ENCODE results near the gene DHX40. TPM values are rescaled to one million over a fixed set of nuclear protein-coding genes. Genes with fewer than 3 reads are reported as not detected.

The DHX40 gene
- total and polyA plus RNA-seq, 2 of the 13 experiments (the other 11 are each of a cell fraction or from before 2014, with no cell fraction given) = 22.2 to 37.0 TPM

GRCh38 chr17:59565171-59565958 is at the start of gene DHX40 (continued):
- TF ChIP-seq, protein P1, sequence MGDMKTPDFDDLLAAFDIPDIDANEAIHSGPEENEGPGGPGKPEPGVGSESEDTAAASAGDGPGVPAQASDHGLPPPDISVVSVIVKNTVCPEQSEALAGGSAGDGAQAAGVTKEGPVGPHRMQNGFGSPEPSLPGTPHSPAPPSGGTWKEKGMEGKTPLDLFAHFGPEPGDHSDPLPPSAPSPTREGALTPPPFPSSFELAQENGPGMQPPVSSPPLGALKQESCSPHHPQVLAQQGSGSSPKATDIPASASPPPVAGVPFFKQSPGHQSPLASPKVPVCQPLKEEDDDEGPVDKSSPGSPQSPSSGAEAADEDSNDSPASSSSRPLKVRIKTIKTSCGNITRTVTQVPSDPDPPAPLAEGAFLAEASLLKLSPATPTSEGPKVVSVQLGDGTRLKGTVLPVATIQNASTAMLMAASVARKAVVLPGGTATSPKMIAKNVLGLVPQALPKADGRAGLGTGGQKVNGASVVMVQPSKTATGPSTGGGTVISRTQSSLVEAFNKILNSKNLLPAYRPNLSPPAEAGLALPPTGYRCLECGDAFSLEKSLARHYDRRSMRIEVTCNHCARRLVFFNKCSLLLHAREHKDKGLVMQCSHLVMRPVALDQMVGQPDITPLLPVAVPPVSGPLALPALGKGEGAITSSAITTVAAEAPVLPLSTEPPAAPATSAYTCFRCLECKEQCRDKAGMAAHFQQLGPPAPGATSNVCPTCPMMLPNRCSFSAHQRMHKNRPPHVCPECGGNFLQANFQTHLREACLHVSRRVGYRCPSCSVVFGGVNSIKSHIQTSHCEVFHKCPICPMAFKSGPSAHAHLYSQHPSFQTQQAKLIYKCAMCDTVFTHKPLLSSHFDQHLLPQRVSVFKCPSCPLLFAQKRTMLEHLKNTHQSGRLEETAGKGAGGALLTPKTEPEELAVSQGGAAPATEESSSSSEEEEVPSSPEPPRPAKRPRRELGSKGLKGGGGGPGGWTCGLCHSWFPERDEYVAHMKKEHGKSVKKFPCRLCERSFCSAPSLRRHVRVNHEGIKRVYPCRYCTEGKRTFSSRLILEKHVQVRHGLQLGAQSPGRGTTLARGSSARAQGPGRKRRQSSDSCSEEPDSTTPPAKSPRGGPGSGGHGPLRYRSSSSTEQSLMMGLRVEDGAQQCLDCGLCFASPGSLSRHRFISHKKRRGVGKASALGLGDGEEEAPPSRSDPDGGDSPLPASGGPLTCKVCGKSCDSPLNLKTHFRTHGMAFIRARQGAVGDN (CRISPR knock-in tag; IDR thresholded peaks at IDR 0.05) = peak; percentile 100
- TF ChIP-seq, protein P2, sequence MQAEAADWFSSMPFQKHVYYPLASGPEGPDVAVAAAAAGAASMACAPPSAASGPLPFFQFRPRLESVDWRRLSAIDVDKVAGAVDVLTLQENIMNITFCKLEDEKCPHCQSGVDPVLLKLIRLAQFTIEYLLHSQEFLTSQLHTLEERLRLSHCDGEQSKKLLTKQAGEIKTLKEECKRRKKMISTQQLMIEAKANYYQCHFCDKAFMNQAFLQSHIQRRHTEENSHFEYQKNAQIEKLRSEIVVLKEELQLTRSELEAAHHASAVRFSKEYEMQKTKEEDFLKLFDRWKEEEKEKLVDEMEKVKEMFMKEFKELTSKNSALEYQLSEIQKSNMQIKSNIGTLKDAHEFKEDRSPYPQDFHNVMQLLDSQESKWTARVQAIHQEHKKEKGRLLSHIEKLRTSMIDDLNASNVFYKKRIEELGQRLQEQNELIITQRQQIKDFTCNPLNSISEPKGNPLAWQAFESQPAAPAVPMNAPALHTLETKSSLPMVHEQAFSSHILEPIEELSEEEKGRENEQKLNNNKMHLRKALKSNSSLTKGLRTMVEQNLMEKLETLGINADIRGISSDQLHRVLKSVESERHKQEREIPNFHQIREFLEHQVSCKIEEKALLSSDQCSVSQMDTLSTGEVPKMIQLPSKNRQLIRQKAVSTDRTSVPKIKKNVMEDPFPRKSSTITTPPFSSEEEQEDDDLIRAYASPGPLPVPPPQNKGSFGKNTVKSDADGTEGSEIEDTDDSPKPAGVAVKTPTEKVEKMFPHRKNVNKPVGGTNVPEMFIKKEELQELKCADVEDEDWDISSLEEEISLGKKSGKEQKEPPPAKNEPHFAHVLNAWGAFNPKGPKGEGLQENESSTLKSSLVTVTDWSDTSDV (CRISPR knock-in tag; IDR thresholded peaks at IDR 0.05) = peak; percentile 97
- TF ChIP-seq IKZF4 (CRISPR knock-in tag; IDR thresholded peaks at IDR 0.05; ENCODE audit: borderline replicate concordance, low read depth, not compliant biosample characterization) (no peak), ZNF407 (CRISPR knock-in tag; IDR thresholded peaks at IDR 0.05; ENCODE audit: not compliant biosample characterization) (peak; percentile 28), TRAFD1 (CRISPR knock-in tag; IDR thresholded peaks at IDR 0.05; ENCODE audit: borderline replicate concordance) (peak; percentile 89; the same call in 1 of the 2 replicates)
- TF ChIP-seq, protein P3, sequence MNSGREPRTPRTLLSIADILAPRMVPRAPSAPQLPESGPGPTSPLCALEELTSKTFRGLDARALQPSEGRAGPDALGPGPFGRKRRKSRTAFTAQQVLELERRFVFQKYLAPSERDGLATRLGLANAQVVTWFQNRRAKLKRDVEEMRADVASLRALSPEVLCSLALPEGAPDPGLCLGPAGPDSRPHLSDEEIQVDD (CRISPR knock-in tag; IDR thresholded peaks at IDR 0.05; ENCODE audit: borderline replicate concordance) = peak; percentile 97; the same call in 1 of the 2 replicates
- TF ChIP-seq, protein P4, sequence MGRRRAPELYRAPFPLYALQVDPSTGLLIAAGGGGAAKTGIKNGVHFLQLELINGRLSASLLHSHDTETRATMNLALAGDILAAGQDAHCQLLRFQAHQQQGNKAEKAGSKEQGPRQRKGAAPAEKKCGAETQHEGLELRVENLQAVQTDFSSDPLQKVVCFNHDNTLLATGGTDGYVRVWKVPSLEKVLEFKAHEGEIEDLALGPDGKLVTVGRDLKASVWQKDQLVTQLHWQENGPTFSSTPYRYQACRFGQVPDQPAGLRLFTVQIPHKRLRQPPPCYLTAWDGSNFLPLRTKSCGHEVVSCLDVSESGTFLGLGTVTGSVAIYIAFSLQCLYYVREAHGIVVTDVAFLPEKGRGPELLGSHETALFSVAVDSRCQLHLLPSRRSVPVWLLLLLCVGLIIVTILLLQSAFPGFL (CRISPR knock-in tag; IDR thresholded peaks at IDR 0.05) = peak; percentile 91; the same call in 1 of the 2 replicates

All from HepG2 (cell line).